GM18526 (cell line): ENCODE measurements around the gene HES3.

Experiments
- POLR2A ChIP-seq: IDR thresholded peaks from 3 replicates; pipeline ENCODE4 v1.6.1; 2011; ENCODE audit not compliant: insufficient read length; ENCODE audit errors: extremely low read depth

Gene HES3

DNA sequence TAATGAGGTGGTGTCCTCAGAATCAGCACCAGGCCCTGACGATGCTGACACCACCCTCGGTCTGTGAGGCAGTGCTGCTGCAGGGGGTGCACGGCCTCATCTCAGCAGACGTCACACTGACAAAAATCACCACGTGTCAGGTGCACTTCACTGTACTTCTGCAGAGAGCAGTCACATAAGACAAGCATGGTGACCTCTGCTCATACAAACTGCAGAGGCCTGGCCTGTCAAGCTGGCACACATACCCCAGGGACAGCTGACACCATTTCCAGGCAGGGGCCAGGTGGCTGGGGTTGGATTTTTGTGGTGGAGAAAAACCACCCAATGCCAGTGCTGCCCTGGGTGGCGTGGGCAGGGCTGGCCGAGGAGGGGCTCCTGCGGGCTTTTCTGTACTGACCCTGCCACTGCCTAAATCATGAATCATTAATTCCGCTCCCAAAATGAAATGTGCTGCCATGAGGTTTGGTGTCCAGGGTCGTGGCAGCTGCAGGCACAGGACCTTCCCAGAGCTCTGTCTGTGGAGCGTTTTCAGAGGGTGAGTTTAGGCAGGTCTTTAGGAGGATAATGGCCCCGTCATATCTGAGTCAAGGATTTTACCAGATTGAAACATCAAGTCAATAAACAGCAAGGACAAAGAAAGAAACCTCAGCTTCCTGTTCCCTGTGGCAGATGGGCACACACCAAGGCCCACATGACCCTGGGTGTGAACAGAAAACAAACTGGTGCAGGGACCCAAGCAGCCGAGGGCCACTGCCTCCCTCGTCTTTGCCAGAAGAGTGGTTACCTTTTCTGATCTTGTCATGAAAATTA is 50.3 kb downstream of the HES3 start:
- TF ChIP-seq POLR2A = no peak

DNA sequence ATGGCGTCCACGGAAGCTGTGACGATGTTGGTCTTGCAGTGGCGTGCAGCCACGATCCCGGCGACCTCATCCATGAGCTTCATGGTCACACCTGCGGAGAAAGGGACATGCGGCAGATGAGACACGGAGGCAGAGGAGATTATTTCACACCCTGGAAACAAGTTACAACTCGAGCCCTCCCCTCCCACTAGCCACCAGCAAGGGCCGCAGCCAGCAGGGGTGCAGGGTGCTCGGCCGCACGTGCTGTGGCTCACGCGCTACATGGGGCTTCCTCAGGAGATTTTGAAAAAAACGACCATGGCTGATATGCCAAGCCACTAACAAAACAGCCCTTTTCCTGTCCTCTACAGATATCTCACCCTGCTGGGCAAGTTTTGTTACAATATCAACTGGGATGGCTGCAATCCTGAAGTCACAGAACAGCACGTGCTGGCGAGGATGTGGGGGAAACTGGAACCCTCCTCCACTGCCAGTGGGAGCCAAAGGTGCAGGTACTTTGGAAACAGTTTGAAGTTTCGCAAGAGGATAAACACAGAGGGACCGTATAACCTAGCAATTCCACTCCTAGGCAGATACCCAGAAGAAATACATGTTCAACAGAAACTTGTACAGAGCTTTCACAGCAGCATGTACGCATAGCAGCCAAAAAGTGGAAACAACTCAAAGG is 51.0 kb downstream of the HES3 start:
- TF ChIP-seq POLR2A = no peak
